LNCaP clone FGC (cell line): Measurements from ENCODE around the gene LIPA.

Experiments used
- DNase-seq: peaks from one replicate; pipeline ENCODE4 v3.0.0-alpha.2; 2011; ENCODE audit warnings: low read depth
- H3K4me3 ChIP-seq: 2 replicates; pipeline ENCODE4 v1.5.1; 2011; ENCODE audit warnings: mild to moderate bottlenecking, low read depth, low read length, control low read depth
- CTCF ChIP-seq: IDR thresholded peaks from 2 replicates; pipeline ENCODE4 v1.5.1; 2012; ENCODE audit warnings: mild to moderate bottlenecking; ENCODE audit not compliant: control insufficient read depth, insufficient read depth; ENCODE audit errors: extremely low read depth

Gene LIPA

GRCh38 chr10:89219513-89220218 is 31.9 kb downstream of the LIPA start:
- no peak for DNase-seq
- H3K4me3 ChIP-seq: no peak overlapping the region
- TF ChIP-seq CTCF: no peak

GRCh38 chr10:89217057-89217990 is 34.3 kb downstream of the LIPA start:
- no peak overlapping the region for H3K4me3 ChIP-seq
- peak; percentile 32 for DNase-seq
- peak; percentile 51 for TF ChIP-seq CTCF

GRCh38 chr10:89216056-89216455 is 35.5 kb downstream of the LIPA start:
- TF ChIP-seq CTCF: no peak
- no peak for DNase-seq
- H3K4me3 ChIP-seq: no peak overlapping the region

- no peak for DNase-seq
- TF ChIP-seq CTCF: no peak
- no peak overlapping the region for H3K4me3 ChIP-seq
These were observed 36.1 kb downstream of the LIPA start for GRCh38 chr10:89215511-89215910.

GRCh38 chr10:89214566-89215165 is 36.9 kb downstream of the LIPA start:
- TF ChIP-seq CTCF: no peak
- DNase-seq: no peak

GRCh38 chr10:89213191-89213808 is 38.3 kb downstream of the LIPA start:
- H3K4me3 ChIP-seq: no peak overlapping the region
- DNase-seq: peak; percentile 26
- peak; percentile 51 for TF ChIP-seq CTCF

More at GRCh38 chr10:89214566-89215165, 36.9 kb downstream of the LIPA start:
- no peak overlapping the region for H3K4me3 ChIP-seq
